ENCODE results near the gene VTI1A.

Gene VTI1A

DNA sequence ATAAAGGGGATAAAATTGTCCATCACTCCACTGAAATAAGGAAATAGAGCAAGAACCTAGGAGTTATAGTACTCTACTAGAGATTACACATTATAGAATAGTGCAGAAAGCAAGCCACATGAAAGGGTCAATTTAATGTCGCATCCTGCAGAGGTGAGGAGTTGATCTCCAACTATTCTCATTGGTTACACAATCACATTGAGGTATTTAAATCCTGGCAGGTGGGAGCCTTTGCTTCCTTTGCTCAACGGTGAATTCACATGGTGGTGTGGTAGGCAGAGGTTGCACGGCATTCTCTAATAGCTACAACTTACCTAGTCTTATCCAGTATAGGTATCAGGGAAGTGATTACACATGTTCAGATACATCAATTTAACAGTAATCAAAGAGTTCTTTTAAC is 304.6 kb downstream of the VTI1A start:
- H3K27me3 ChIP-seq (ENCODE audit: control insufficient read depth, insufficient read depth, low read length): no peaks in the 10 kb centered on the region
- H3K9ac ChIP-seq: no peak overlapping the region
- no peak overlapping the region for H3K4me3 ChIP-seq (ENCODE audit: low read depth, low read length)
- H2AFZ ChIP-seq: no peak overlapping the region
- H3K36me3 ChIP-seq (ENCODE audit: control insufficient read depth, insufficient read depth, low read length): no peaks in the 10 kb centered on the region
- H3K27ac ChIP-seq: no peak overlapping the region
- H3K79me2 ChIP-seq: no peaks in the 10 kb centered on the region
- no peak for TF ChIP-seq CTCF (IDR thresholded peaks at IDR 0.05)
- no peak overlapping the region for H3K4me2 ChIP-seq (ENCODE audit: low read length)
- H3K9me3 ChIP-seq (ENCODE audit: control insufficient read depth, low read length): no peaks in the 10 kb centered on the region
- H3K4me1 ChIP-seq: peaks cover 25% of the 10 kb centered on the region

- H3K9ac ChIP-seq: no peak overlapping the region
- H3K9me3 ChIP-seq (ENCODE audit: control insufficient read depth, low read length): no peaks in the 10 kb centered on the region
- H3K27me3 ChIP-seq (ENCODE audit: control insufficient read depth, insufficient read depth, low read length): no peaks in the 10 kb centered on the region
- no peak for TF ChIP-seq CTCF (IDR thresholded peaks at IDR 0.05)
- no peaks in the 10 kb centered on the region for H3K36me3 ChIP-seq (ENCODE audit: control insufficient read depth, insufficient read depth, low read length)
- H3K79me2 ChIP-seq: no peaks in the 10 kb centered on the region
- no peak overlapping the region for H3K4me3 ChIP-seq (ENCODE audit: low read depth, low read length)
- H3K4me2 ChIP-seq (ENCODE audit: low read length): peak overlapping the region; percentile 13
- peaks cover 26% of the 10 kb centered on the region for H3K4me1 ChIP-seq
- no peak overlapping the region for H2AFZ ChIP-seq
- no peak overlapping the region for H3K27ac ChIP-seq
Observed at GRCh38 chr10:112752288-112752687, 305.3 kb downstream of the VTI1A start.

GRCh38 chr10:112753961-112754411 is 307.0 kb downstream of the VTI1A start:
- Histone ChIP-seq H3K27ac (no peak overlapping the region), H2AFZ (no peak overlapping the region), H3K36me3 (ENCODE audit: control insufficient read depth, insufficient read depth, low read length) (no peaks in the 10 kb centered on the region), H3K79me2 (no peaks in the 10 kb centered on the region), H3K4me1 (peaks cover 26% of the 10 kb centered on the region), H3K9ac (no peak overlapping the region), H3K4me3 (ENCODE audit: low read depth, low read length) (no peak overlapping the region), H3K27me3 (ENCODE audit: control insufficient read depth, insufficient read depth, low read length) (no peaks in the 10 kb centered on the region), H3K9me3 (ENCODE audit: control insufficient read depth, low read length) (no peaks in the 10 kb centered on the region), H3K4me2 (ENCODE audit: low read length) (no peak overlapping the region)
- TF ChIP-seq CTCF (IDR thresholded peaks at IDR 0.05): no peak

GRCh38 chr10:112755446-112756234 is 308.6 kb downstream of the VTI1A start:
- Histone ChIP-seq H2AFZ (peak overlapping the region; percentile 26), H3K36me3 (ENCODE audit: control insufficient read depth, insufficient read depth, low read length) (no peaks in the 10 kb centered on the region), H3K9me3 (ENCODE audit: control insufficient read depth, low read length) (no peaks in the 10 kb centered on the region), H3K4me1 (peaks cover 24% of the 10 kb centered on the region), H3K79me2 (no peaks in the 10 kb centered on the region), H3K27ac (peak overlapping the region; percentile 5), H3K4me2 (ENCODE audit: low read length) (peak overlapping the region; percentile 32), H3K4me3 (ENCODE audit: low read depth, low read length) (peak overlapping the region; percentile 25), H3K27me3 (ENCODE audit: control insufficient read depth, insufficient read depth, low read length) (no peaks in the 10 kb centered on the region), H3K9ac (no peak overlapping the region)
- no peak for TF ChIP-seq CTCF (IDR thresholded peaks at IDR 0.05)

DNA sequence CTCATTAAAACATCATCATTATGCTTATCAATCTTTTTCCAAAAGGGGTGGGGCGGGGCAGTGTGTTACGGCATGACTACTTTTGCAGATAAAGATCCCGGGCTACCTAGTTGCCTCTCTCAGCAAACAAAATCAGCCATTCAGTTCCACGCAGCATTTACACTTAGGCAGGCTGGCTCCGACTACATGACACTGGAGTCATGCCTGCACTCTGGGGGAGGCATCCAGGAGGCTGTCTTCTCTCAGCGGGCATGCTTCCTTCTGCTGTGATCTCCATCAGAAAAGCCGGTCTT is 309.2 kb downstream of the VTI1A start:
- Histone ChIP-seq H2AFZ (peak overlapping the region; percentile 26), H3K9ac (no peak overlapping the region), H3K27ac (peak overlapping the region; percentile 5), H3K79me2 (no peaks in the 10 kb centered on the region), H3K9me3 (ENCODE audit: control insufficient read depth, low read length) (no peaks in the 10 kb centered on the region), H3K4me3 (ENCODE audit: low read depth, low read length) (peak overlapping the region; percentile 25), H3K4me1 (peaks cover 20% of the 10 kb centered on the region), H3K36me3 (ENCODE audit: control insufficient read depth, insufficient read depth, low read length) (no peaks in the 10 kb centered on the region), H3K4me2 (ENCODE audit: low read length) (peak overlapping the region; percentile 32), H3K27me3 (ENCODE audit: control insufficient read depth, insufficient read depth, low read length) (no peaks in the 10 kb centered on the region)
- TF ChIP-seq CTCF (IDR thresholded peaks at IDR 0.05): no peak
